GM19438 (cell line): ENCODE results near the gene GRK1.
"Not testable (repeated sequence)": the region's sequence is repeated elsewhere in the genome, so short reads cannot be mapped to it uniquely, and the experiment has no call there.

ENCODE experiments used
- ATAC-seq: cut with Tn5 transposase; IDR thresholded peaks from one replicate; pipeline ENCODE4 v1.9.1; 2021; ENCODE audit warnings: low read depth; ENCODE audit not compliant: unreplicated experiment

The GRK1 gene

DNA sequence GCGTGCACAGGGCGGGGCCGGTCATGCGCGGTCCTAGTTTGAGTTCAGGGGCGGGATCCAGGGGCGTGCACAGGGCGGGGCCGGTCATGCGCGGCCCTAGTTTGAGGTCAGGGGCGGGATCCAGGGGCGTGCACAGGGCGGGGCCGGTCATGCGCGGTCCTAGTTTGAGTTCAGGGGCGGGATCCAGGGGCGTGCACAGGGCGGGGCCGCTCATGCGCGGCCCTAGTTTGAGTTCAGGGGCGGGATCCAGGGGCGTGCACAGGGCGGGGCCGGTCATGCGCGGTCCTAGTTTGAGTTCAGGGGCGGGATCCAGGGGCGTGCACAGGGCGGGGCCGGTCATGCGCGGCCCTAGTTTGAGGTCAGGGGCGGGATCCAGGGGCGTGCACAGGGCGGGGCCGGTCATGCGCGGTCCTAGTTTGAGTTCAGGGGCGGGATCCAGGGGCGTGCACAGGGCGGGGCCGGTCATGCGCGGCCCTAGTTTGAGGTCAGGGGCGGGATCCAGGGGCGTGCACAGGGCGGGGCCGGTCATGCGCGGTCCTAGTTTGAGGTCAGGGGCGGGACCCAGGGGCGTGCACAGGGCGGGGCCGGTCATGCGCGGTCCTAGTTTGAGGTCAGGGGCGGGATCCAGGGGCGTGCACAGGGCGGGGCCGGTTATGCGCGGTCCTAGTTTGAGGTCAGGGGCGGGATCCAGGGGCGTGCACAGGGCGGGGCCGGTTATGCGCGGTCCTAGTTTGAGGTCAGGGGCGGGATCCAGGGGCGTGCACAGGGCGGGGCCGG lies 58.5 kb downstream of the GRK1 start:
- ATAC-seq = not testable (repeated sequence)

GRCh38 chr13:113726106-113726821 lies 59.2 kb downstream of the GRK1 start:
- ATAC-seq = not testable (repeated sequence)

GRCh38 chr13:113726961-113727411 lies 60.0 kb downstream of the GRK1 start:
- ATAC-seq = no peak

DNA sequence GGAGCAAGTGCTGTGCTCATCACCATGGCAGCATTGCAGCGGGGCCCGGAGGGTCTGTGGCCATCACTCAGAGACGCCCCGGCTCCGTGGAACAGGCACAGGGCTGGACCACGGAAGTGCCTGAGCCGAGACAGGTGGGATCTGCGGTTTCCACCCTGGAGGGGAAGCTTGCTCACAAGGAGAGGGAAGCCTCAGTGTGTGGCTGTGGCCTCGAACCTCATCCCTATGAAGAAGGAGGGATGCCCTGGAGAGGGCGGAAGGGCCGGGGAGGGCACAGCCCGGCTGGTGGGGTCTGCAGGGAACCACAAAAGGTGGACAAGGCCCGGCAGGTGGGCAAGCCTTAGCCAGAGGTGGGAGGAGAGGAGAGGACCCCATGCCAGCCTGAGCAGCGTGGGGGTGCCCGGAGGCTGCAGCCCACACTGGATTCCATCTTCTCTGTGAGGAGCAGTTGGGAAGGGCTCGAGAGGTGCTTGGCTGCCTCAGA lies 61.6 kb downstream of the GRK1 start:
- ATAC-seq = no peak

DNA sequence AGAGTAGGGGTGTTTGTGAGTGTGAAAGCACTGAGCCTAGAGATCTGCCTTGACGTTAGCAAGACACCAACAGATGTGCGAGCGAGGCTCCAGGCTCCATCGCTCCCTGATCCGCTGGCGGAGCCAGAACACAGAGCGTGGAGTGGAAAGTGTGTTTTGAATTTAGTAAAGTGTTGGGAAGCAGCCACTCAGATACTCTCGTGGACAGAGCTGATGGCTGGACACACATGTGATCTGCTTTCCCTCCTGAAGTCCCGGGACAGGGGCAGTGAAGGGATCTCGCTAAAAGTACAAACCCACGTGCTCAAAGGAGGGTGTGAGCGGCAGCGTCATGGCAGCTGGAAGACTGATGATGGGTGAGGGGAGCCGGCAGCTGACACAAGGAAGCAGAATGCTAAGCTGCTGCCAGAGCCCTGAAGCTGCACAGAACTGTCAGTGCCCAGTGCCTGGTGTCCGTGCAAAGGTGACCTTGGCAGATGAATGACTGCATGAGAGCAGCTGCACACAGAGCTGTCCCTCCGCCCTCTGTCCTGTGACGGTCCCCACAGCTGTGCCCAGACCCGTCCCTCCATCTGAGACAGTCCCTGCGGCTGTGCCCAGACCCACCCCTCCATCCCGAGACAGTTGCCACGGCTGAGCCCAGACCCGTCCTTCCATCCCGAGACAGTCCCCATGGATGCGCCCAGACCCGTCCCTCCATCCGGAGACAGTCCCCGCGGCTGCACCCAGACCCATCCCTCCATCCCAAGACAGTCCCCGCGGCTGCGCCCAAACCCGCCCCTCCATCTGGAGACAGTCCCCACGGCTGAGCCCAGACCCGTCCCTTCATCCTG lies 62.4 kb downstream of the GRK1 start:
- no peak for ATAC-seq

GRCh38 chr13:113730258-113730691 lies 63.3 kb downstream of the GRK1 start:
- no peak for ATAC-seq

DNA sequence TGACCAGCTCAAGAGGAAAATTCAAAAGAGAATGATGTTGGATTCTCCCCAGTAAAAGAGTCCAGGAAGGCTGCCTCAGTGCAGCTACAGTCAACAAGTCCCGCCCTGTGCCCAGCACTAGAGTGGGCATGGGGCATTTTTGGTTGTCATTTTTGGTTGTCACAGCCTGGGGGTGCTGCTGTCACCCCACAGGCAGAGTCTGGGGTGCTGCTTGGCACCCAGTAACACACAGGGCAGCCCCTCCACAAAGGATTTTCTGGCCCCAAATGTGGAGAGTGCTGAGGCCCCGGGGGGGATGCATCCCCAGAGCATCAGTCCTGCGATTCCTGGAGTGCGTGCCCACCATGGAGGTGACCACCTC lies 63.8 kb downstream of the GRK1 start:
- no peak for ATAC-seq

DNA sequence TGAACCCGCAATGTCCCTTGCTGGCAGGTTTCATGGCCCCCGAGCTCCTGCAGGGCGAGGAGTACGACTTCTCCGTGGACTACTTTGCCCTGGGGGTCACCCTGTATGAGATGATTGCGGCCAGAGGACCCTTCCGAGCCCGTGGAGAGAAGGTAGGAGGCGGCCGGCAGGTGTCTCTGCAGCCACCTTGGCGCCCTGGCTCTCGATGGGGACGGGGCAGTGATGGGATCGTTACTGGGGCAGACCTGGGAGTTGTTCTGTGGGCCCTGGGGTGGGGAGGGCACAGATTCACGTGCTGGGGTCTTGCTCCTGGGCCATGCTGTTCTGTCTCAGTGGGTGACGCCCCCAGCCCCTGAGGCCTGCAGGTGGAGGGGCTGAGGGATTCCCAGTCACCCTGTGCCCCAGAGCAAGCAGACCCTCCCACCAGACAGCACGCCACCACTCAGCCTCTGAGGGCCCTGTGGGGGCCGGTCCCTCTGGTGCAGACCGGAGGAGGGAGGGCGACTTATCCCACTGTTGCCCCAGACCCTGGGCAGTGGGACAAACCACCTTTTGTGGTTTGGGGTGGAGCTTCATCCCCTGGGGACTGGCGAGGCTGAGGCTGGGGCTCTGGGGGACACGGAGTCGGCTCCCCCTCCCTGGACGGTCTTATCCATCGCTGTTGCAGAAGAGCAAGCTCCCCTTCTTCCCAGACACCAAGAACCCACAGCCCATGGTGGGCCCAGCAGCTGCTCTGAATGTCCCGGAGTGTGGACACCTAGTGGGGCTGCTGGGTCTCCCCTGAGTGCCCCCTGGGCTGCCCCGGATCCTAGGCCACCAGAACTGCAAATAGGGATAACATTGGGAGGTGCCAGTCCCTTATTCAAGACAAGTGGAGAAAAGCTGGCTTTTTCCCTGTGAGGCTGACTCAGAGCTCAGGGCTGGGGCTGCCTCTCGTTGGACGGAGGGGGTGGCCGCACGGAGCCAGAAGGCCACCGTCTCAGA lies 64.5 kb downstream of the GRK1 start:
- ATAC-seq = no peak

DNA sequence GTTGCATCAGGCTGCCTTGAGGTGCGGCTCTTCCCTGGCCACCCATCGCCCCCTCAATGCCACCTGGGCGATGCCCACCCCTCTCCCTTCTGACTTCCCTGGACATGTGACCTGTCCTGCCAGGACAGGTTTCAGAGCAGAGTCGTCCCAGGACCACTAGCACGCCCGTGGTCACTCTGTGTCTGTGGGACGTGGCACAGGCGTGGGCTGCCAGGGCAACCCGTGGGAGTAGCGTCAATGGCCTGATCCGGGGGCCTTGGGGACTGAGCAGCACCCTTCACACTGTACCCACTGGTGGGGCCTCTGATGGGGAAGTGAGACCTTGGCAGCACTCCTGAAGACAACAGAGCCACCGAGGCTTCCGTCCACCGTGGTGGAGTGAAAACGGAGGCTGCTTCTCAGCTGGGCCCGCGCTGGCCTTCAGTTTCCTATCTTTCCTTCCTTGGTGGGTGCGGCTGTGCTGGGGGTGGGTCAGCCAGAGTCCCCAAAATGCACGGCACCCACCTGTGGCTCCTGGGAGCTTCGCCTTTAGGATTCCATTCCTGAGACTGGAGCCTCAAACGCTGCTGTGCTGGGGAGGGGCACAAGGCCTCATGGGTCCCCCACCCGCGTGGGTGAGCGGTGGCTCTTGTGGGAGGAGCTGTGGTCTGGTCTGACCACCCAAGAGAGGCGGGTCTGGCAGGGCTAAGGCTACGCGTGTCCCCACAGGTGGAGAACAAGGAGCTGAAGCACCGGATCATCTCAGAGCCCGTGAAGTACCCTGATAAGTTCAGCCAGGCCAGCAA lies 65.3 kb downstream of the GRK1 start:
- ATAC-seq = no peak

DNA sequence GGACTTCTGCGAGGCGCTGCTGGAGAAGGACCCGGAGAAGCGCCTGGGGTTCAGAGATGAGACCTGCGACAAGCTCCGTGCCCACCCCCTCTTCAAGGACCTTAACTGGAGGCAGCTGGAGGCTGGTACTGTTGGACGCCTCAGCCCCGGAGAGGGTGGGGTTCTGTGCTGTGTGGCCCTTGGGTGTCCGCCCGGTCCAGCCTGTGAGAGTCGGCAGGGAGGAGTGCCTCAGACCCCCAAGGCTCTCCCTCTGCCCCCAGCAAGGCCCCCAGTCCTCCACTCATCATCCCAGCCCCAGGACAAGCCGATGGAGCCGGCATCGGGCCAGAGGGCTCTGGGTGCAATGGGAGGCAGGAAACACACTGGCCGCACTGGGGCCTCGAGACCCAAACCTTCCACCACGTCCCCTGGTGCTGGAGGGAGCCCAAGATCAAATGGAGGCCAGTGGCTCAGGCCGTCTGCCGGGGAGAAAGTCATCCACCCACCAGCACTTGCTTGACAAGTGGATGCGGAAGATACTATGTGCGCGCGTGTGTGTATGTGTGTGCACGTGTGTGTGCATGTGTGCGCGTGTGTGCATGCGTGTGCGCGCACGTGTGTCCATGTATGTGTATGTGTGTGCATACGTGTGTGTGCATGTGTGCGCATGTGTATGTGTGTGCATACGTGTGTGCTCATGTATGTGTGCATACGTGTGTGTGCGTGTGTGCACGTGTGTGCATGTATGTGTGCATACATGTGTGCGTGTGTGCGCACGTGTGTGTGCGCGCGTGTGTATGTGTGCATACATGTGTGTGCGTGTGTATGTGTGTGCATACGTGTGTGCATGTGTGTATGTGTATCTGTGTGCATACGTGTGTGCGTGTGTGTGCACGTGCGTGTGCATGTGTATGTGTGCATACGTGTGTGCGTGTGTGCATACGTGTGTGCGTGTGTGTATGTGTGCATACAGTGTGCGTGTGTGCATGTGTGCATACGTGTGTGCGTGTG lies 66.2 kb downstream of the GRK1 start:
- no peak for ATAC-seq

DNA sequence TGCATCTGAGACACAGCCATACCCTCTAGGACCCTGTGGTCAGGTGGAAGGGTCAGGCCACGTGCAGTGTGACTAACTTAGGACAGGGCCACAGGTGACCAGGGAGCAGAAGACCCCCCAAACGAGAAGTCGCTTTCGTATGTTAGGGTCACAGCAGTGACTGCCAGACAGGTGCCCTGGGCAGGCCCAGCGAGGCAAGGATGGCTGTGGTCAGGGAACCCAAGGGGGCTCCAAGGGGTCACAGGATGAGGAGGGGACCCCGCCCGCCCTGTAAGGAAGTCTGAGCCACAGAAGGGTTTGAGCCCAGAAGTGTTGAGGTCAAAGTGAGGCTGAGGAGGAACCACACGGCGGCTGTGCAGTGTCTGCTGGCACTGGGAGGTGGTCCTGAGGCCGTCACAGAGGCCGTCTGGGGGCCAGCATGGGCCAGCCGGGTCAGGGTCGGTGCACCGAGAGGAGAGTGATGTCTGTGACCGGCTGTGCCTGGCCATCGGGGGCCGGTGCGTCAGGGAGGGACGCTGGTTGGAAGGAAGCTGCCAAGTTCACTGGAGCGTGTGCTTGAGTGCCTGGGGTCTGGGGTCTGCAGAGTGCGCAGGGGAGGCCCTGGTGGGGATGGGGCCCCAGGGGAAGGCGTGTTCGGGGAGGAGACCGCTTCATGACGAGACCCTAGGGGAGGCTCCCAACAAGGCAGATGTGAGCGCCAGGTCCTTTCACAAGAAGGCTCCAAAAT lies 67.2 kb downstream of the GRK1 start:
- no peak for ATAC-seq

DNA sequence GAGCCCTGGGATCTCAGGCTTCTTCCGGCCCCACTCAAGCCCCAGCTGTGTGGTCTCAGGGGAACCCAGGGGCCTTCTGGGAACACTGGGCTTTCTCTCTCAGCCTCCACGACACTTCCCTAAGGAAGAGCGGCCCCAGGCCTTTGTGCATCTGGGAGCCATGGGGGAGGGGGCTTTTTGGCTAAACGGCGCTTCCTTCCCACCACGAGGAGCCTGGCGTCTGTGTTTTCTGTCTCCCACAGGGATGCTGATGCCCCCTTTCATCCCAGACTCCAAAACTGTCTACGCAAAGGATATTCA lies 67.8 kb downstream of the GRK1 start:
- no peak for ATAC-seq

GRCh38 chr13:113735194-113735593 lies 68.2 kb downstream of the GRK1 start:
- no peak for ATAC-seq

GRCh38 chr13:113735750-113736149 lies 68.7 kb downstream of the GRK1 start:
- ATAC-seq = no peak

DNA sequence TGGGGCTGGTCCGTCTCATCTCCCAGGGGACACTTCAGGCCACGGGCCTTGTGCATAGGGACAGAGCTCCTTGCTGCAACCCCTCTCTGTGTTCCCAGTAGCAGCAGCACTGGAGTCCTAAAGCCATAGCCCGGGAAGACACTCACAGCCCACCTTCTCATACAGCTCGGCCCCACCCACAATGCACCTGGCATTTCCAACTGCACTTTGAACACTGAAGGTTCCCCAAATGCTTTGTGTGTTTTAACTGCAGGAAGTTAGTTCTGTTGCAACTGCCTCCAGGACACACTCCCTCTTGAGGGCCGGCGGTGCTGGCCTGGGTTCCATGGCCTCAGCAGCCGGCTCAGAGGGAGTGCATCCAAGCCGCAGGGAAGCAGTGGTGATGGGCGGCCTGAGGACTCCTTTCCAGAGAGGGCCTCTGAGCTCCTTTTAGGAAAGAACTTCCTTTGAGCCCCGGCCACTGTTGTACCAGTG lies 69.3 kb downstream of the GRK1 start:
- ATAC-seq = no peak

DNA sequence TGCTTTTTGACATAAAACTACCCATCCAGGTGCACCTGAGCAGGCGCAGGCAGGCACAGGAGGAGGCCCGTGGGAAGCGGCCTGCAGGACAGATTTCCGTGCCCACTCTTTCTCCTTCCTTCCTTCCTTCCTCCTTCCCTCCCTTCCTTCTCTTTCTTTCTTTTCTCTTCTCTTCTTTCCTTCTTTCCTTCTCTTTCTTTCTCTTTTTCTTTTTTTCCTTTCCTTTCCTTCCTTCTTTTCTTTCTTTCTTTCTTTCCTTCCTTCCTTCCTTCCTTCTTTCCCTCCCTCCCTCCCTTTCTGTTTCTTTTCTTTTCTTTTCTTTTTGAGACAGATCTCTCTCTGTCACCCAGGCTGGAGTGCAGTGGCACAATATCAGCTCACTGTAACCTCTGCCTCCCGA lies 70.8 kb downstream of the GRK1 start:
- ATAC-seq = no peak

- ATAC-seq = no peak
Observed at GRCh38 chr13:113739527-113740285, 72.7 kb downstream of the GRK1 start.
